ENCODE measurements around the gene AKAP7.

AKAP7 gene

GRCh38 chr6:131199568-131200272 is 64.5 kb downstream of the AKAP7 start:
- DNase-seq (ENCODE audit: low spot score) = peak; percentile 89

- no peak for DNase-seq (ENCODE audit: low spot score)
Observed at GRCh38 chr6:131205481-131206244, 70.4 kb downstream of the AKAP7 start.

- no peak for DNase-seq (ENCODE audit: low spot score)
Observed at GRCh38 chr6:131206463-131207251, 71.4 kb downstream of the AKAP7 start.

GRCh38 chr6:131208787-131209186 is 73.5 kb downstream of the AKAP7 start:
- no peak for DNase-seq (ENCODE audit: low spot score)

GRCh38 chr6:131210469-131210868 is 75.2 kb downstream of the AKAP7 start:
- no peak for DNase-seq (ENCODE audit: low spot score)

GRCh38 chr6:131212024-131212423 is 76.8 kb downstream of the AKAP7 start:
- no peak for DNase-seq (ENCODE audit: low spot score)

- DNase-seq (ENCODE audit: low spot score) = no peak
Observed at GRCh38 chr6:131212913-131213312, 77.6 kb downstream of the AKAP7 start.

- no peak for DNase-seq (ENCODE audit: low spot score)
Observed at GRCh38 chr6:131213501-131213990, 78.3 kb downstream of the AKAP7 start.

- DNase-seq (ENCODE audit: low spot score) = no peak
Observed at GRCh38 chr6:131215219-131215618, 80.0 kb downstream of the AKAP7 start.

- no peak for DNase-seq (ENCODE audit: low spot score)
Observed at GRCh38 chr6:131216246-131216645, 81.0 kb downstream of the AKAP7 start.

GRCh38 chr6:131222773-131223172 is 87.5 kb downstream of the AKAP7 start:
- DNase-seq (ENCODE audit: low spot score) = no peak

- DNase-seq (ENCODE audit: low spot score) = no peak
Observed at GRCh38 chr6:131223416-131223815, 88.1 kb downstream of the AKAP7 start.

GRCh38 chr6:131225127-131225526 is 89.9 kb downstream of the AKAP7 start:
- DNase-seq (ENCODE audit: low spot score) = no peak

- DNase-seq (ENCODE audit: low spot score) = no peak
Observed at GRCh38 chr6:131225959-131226358, 90.7 kb downstream of the AKAP7 start.

GRCh38 chr6:131226459-131227157 is 91.3 kb downstream of the AKAP7 start:
- DNase-seq (ENCODE audit: low spot score) = no peak

GRCh38 chr6:131227158-131227543 is 91.9 kb downstream of the AKAP7 start:
- no peak for DNase-seq (ENCODE audit: low spot score)

- DNase-seq (ENCODE audit: low spot score) = no peak
Observed at GRCh38 chr6:131231103-131231502, 95.8 kb downstream of the AKAP7 start.

GRCh38 chr6:131231891-131232290 is 96.6 kb downstream of the AKAP7 start:
- DNase-seq (ENCODE audit: low spot score) = no peak

- no peak for DNase-seq (ENCODE audit: low spot score)
Observed at GRCh38 chr6:131244942-131245341, 109.7 kb downstream of the AKAP7 start.

- peak; percentile 64 for DNase-seq (ENCODE audit: low spot score)
Observed at GRCh38 chr6:131250122-131250521, 114.9 kb downstream of the AKAP7 start.

GRCh38 chr6:131250936-131251335 is 115.7 kb downstream of the AKAP7 start:
- DNase-seq (ENCODE audit: low spot score) = no peak

- DNase-seq (ENCODE audit: low spot score) = no peak
Observed at GRCh38 chr6:131251590-131252199, 116.4 kb downstream of the AKAP7 start.

Measured in NAMALWA (cell line).